ENCODE results near the gene VPS26C. TPM values are rescaled to one million over a fixed set of nuclear protein-coding genes. Genes with fewer than 3 reads are reported as not detected.
"Not testable (repeated sequence)": the region's sequence is repeated elsewhere in the genome, so short reads cannot be mapped to it uniquely, and the experiment has no call there.

Gene VPS26C
- total RNA-seq = 10 to 100 TPM; 27.4 to 52.3 (median 31.3) TPM
- long read RNA-seq, transcript VPS26C-201 (8 exons, 3,256 nt) = major isoform, 5 of 11 reads
- long read RNA-seq, partial matches to known transcripts = 0 of 11 reads
- long read RNA-seq, other reads (novel, unspliced or antisense) = 2 of 11 reads

- intact Hi-C loops (cut with DNase I) = loop anchor here in 1 of 2 donors (10.0 kb wide), 1 partner anchor 97 kb away; the partner anchor contains the start of gene DYRK1A
- no peaks in the 10 kb centered on the region for H3K9me3 ChIP-seq
- peak within 1 kb of the TSS; percentile 96 to 97 (median 97) for H3K27ac ChIP-seq
- TF ChIP-seq POLR2A (IDR thresholded peaks at IDR 0.05) (peak; percentile 95), CTCF (IDR thresholded peaks at IDR 0.05) (no peak)
- peaks cover 0 to 7% (median 1%) of the 10 kb centered on the region in 4 donors for H3K4me1 ChIP-seq
- ATAC-seq (peak; percentile 93 to 97 (median 93)), DNase-seq (peak; percentile 99 to 100 (median 99))
- no peaks in the 10 kb centered on the region for H3K27me3 ChIP-seq
- H3K4me3 ChIP-seq = peak within 1 kb of the TSS; percentile 77 to 88 (median 84)
- no peaks in the 10 kb centered on the region for H3K36me3 ChIP-seq
- WGBS (ENCODE audit: insufficient coverage, low coverage, low lambda C conversion rate, missing lambda C conversion rate) = 0% methylated on average over 25 of the region's 86 CpGs
These were observed at the start of gene VPS26C for GRCh38 chr21:37267269-37268185. Gene VPS26C (minus strand): TSS chr21:37267334. CDS start chr21:37267294, 40 bp downstream.

GRCh38 chr21:37316072-37316471, 48.9 kb upstream of the VPS26C start:
- H3K4me1 ChIP-seq; H3K9me3 ChIP-seq; ATAC-seq; intact Hi-C loops (cut with DNase I); H3K27ac ChIP-seq; H3K36me3 ChIP-seq; DNase-seq; H3K27me3 ChIP-seq; H3K4me3 ChIP-seq: not testable (repeated sequence)
- WGBS (ENCODE audit: insufficient coverage, low coverage, low lambda C conversion rate, missing lambda C conversion rate) = 79% methylated on average over 2 of the region's 2 CpGs

GRCh38 chr21:37300114-37300751, 33.1 kb upstream of the VPS26C start:
- DNase-seq = no peak
- no peak for TF ChIP-seq CTCF (IDR thresholded peaks at IDR 0.05)
- no peak for TF ChIP-seq POLR2A (IDR thresholded peaks at IDR 0.05)
- no peak for ATAC-seq
- H3K9me3 ChIP-seq = no peaks in the 10 kb centered on the region
- no peaks in the 10 kb centered on the region for H3K27me3 ChIP-seq
- 57% methylated on average over 4 of the region's 4 CpGs for WGBS (ENCODE audit: insufficient coverage, low coverage, low lambda C conversion rate, missing lambda C conversion rate)
- no peaks in the 10 kb centered on the region for H3K4me1 ChIP-seq
- intact Hi-C loops (cut with DNase I) = no loop called here
- no peaks in the 10 kb centered on the region for H3K36me3 ChIP-seq
- no peak overlapping the region for H3K4me3 ChIP-seq
- no peak overlapping the region for H3K27ac ChIP-seq

GRCh38 chr21:37297364-37297763, 30.2 kb upstream of the VPS26C start:
- H3K9me3 ChIP-seq = no peaks in the 10 kb centered on the region
- WGBS (ENCODE audit: insufficient coverage, low coverage, low lambda C conversion rate, missing lambda C conversion rate) = 85% methylated on average over 7 of the region's 7 CpGs
- ATAC-seq = no peak

More at GRCh38 chr21:37297364-37297763, 30.2 kb upstream of the VPS26C start:
- H3K27ac ChIP-seq = no peak overlapping the region
- TF ChIP-seq POLR2A (IDR thresholded peaks at IDR 0.05) (no peak), CTCF (IDR thresholded peaks at IDR 0.05) (no peak)
- no peaks in the 10 kb centered on the region for H3K27me3 ChIP-seq
- no peaks in the 10 kb centered on the region for H3K36me3 ChIP-seq
- no peak for DNase-seq
- no peaks in the 10 kb centered on the region for H3K4me1 ChIP-seq
- intact Hi-C loops (cut with DNase I) = no loop called here
- no peak overlapping the region for H3K4me3 ChIP-seq

Measured in right lobe of liver (tissue), 6 donors.